Transverse colon (tissue), 4 donors: ENCODE measurements around the gene CBARP. TPM values are rescaled to one million over a fixed set of nuclear protein-coding genes. Genes with fewer than 3 reads are reported as not detected.
A peak's percentile ranks its signal among the peaks of the same experiment; 100 is the strongest.
"Not testable (repeated sequence)": the region's sequence is repeated elsewhere in the genome, so short reads cannot be mapped to it uniquely, and the experiment has no call there.

ENCODE experiments used
- DNase-seq: peaks from one replicate; pipeline ENCODE4 v3.0.0-alpha.2; 2019
- H3K27ac ChIP-seq, 4 donors: fragments of 200-600 bp; sonication (generic); 2 replicates each; pipeline ENCODE4 v1.5.1; 2016 to 2018; ENCODE audit warnings: inconsistent platforms in 4 of 4
- H3K27me3 ChIP-seq: fragments of 200-600 bp; sonication (generic); 2 replicates; pipeline ENCODE4 v1.5.1; 2017; ENCODE audit warnings: inconsistent platforms
- H3K36me3 ChIP-seq, 4 donors: fragments of 200-600 bp; sonication (generic); 2 replicates each; pipeline ENCODE4 v1.5.1; 2017 to 2019; ENCODE audit warnings: inconsistent platforms in 4 of 4
- H3K4me1 ChIP-seq, 4 donors: fragments of 200-600 bp; sonication (generic); 2 replicates each; pipeline ENCODE4 v1.5.1; 2017 to 2020; ENCODE audit warnings: inconsistent platforms in 4 of 4
- H3K4me3 ChIP-seq, 4 donors: fragments of 200-600 bp; sonication (generic); 1 replicate in 1 of 4; 2 replicates in 3 of 4; pipeline versions ENCODE4 v1.5.1 to v1.6.1; 2017 to 2019; ENCODE audit warnings: inconsistent platforms in 4 of 4
- H3K9me3 ChIP-seq, 2 donors: fragments of 200-600 bp; sonication (generic); 2 replicates each; pipeline ENCODE4 v1.5.1; 2017 to 2019; ENCODE audit warnings: inconsistent platforms in 2 of 2
- CTCF ChIP-seq, 5 experiments: fragments of 200-600 bp in 3 of 5; fragments of 450-650 bp in 2 of 5; sonication (generic) in 3 of 5; IDR thresholded peaks; 1 replicate in 2 of 5; 2 replicates in 3 of 5; pipeline ENCODE4 v1.5.1; 2016 to 2017; ENCODE audit warnings: antibody characterized with exemption in 5 of 5, inconsistent platforms in 3 of 5, mild to moderate bottlenecking in 2 of 5, moderate library complexity in 1 of 5
- EP300 ChIP-seq: sonication (generic); formaldehyde crosslinking; IDR thresholded peaks from one replicate; pipeline ENCODE4 v1.6.1; 2017; ENCODE audit warnings: antibody characterized with exemption, low read depth
- POLR2A ChIP-seq: fragments of 450-650 bp; IDR thresholded peaks from one replicate; pipeline ENCODE4 v1.6.1; 2016; ENCODE audit warnings: antibody characterized with exemption, mild to moderate bottlenecking, moderate library complexity
- POLR2AphosphoS5 ChIP-seq, 3 donors: sonication (generic); formaldehyde crosslinking; IDR thresholded peaks; one replicate each; pipeline ENCODE4 v1.6.1; 2016; ENCODE audit warnings: antibody characterized with exemption in 3 of 3
- WGBS, 2 donors: methylation state at CpG; one replicate each; pipeline ENCODE4 v1.1.5; 2018; ENCODE audit warnings: low coverage in 1 of 2; 5-methylcytosine and 5-hydroxymethylcytosine counted together
- in situ Hi-C, 4 donors: fragments of 200-750 bp; cut with MboI; loops; one replicate each; pipeline versions ENCODE4 v1.15.0 to v1.15.1; 2017; ENCODE audit warnings: low sequenced_read_pairs in 3 of 4, low pct_ligation_motif_present in 1 of 4, low pct_unique_long_range_greater_than_20kb in 1 of 4
- intact Hi-C: fragments of 100-400 bp; cut with DNase I; formaldehyde crosslinking; loops from one replicate; pipeline ENCODE4 v1.15.1; 2023; ENCODE audit warnings: low total_unique reads
- total RNA-seq, 4 donors: library from RNA; depleted of rRNA; stranded (reverse); fragments of >200 nt; gene quantifications; one replicate each; pipeline ENCODE4 v1.1.0, GENCODE V29; 2016

CBARP gene
- total RNA-seq, 4 donors from 2014 or later: 0.32 to 5.2 (median 0.68) TPM; not detected in 1

DNA sequence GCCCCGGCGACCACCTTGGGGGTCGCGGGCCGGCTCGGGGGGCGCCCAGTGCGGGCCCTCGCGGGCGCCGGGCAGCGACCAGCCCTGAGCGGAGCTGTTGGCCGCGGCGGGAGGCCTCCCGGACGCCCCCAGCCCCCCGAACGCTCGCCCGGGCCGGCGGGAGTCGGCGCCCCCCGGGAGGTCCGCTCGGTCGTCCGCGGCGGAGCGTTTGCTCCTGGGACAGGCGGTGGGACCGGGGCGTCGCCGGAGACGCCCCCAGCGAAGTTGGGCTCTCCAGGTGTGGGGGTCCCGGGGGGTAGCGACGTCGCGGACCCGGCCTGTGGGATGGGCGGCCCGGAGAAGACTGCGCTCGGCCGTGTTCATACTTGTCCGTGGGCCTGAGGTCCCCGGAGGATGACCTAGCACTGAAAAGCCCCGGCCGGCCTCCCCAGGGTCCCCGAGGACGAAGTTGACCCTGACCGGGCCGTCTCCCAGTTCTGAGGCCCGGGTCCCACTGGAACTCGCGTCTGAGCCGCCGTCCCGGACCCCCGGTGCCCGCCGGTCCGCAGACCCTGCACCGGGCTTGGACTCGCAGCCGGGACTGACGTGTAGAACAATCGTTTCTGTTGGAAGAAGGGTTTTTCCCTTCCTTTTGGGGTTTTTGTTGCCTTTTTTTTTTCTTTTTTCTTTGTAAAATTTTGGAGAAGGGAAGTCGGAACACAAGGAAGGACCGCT lies 31.5 kb downstream of the CBARP start:
- H3K9me3 ChIP-seq: no peaks in the 10 kb centered on the region
- peaks cover 32 to 76% (median 66%) of the 10 kb centered on the region in 4 donors for H3K4me1 ChIP-seq
- intact Hi-C loops (no loop called here), in situ Hi-C loops (no loop called here)
- H3K36me3 ChIP-seq: no peaks in the 10 kb centered on the region
- WGBS, 2 donors: 2 to 8% methylated on average over 4 to 26 of the region's 78 CpGs
- H3K27me3 ChIP-seq: no peaks in the 10 kb centered on the region
- H3K4me3 ChIP-seq: peak overlapping the region; percentile 34 to 93 (median 79)
- TF ChIP-seq POLR2A (no peak), CTCF (IDR thresholded peaks at IDR 0.05) (no peak), POLR2AphosphoS5 (IDR thresholded peaks at IDR 0.05) (no peak), EP300 (no peak)
- peak overlapping the region; percentile 87 to 91 (median 89) for H3K27ac ChIP-seq
- no peak for DNase-seq

GRCh38 chr19:1205114-1206099 lies 32.4 kb downstream of the CBARP start, which contains the start of gene STK11:
Gene STK11, plus strand, starts transcription at chr19:1205778. Its CDS starts 1,136 bp downstream, at chr19:1206914.
- Histone ChIP-seq H3K36me3 (no peaks in the 10 kb centered on the region), H3K27ac (peak within 1 kb of the TSS; percentile 87 to 91 (median 90)), H3K27me3 (no peaks in the 10 kb centered on the region), H3K4me1 (peaks cover 26 to 67% (median 61%) of the 10 kb centered on the region in 4 donors), H3K9me3 (no peaks in the 10 kb centered on the region), H3K4me3 (peak within 1 kb of the TSS; percentile 49 to 93 (median 79))
- peak; percentile 99 for DNase-seq
- in situ Hi-C loops (no loop called here), intact Hi-C loops (no loop called here)
- peak; percentile 66 for TF ChIP-seq POLR2A
- no peak for TF ChIP-seq EP300
- TF ChIP-seq POLR2AphosphoS5 (IDR thresholded peaks at IDR 0.05): peak; percentile 91
- WGBS, 2 donors: 6% methylated on average over 71 of the region's 114 CpGs; no CpG with 5 or more reads in 1 of the 2 donors

- H3K9me3 ChIP-seq, intact Hi-C loops, H3K4me3 ChIP-seq, H3K27me3 ChIP-seq, in situ Hi-C loops, H3K36me3 ChIP-seq, H3K27ac ChIP-seq, DNase-seq: not testable (repeated sequence)
- H3K4me1 ChIP-seq: peaks cover 9 to 27% (median 26%) of the 10 kb centered on the region in 4 donors
- 79 to 86% methylated on average over 4 of the region's 4 CpGs for WGBS, 2 donors
Measured at GRCh38 chr19:1200614-1201013, 37.2 kb downstream of the CBARP start.

DNA sequence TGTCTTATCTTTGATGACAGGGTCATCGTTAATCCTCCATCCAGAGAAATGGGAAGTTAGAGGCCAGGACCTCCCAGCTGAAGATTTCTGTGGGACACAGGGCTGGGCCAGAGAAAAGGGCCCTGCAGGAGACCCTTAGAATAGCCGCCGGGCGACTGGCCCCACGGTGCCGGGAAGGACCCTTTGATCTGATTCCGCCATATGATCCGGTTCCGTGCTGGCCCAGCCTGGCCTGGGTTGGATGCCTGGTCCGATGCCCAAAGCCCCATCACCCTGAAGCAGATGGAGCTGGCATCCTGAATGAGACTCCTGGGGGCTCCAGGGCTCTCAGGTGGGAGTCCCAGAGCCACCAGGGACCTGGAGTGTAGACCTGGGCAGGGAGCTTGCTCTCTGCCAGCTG lies 38.3 kb downstream of the CBARP start:
- Histone ChIP-seq H3K27me3 (no peaks in the 10 kb centered on the region), H3K4me1 (peaks cover 4 to 20% (median 19%) of the 10 kb centered on the region in 4 donors), H3K4me3 (no peak overlapping the region), H3K36me3 (no peaks in the 10 kb centered on the region), H3K27ac (no peak overlapping the region), H3K9me3 (no peaks in the 10 kb centered on the region)
- in situ Hi-C loops (no loop called here), intact Hi-C loops (loop anchor here (10.0 kb wide), 1 partner anchor 285 kb away; the partner anchor contains the start of genes KISS1R and R3HDM4)
- 89% methylated on average over 10 of the region's 10 CpGs; no CpG with 5 or more reads in 1 of the 2 donors for WGBS, 2 donors
- TF ChIP-seq POLR2AphosphoS5 (IDR thresholded peaks at IDR 0.05) (no peak), EP300 (no peak), POLR2A (no peak), CTCF (IDR thresholded peaks at IDR 0.05) (no peak)
- DNase-seq: no peak

DNA sequence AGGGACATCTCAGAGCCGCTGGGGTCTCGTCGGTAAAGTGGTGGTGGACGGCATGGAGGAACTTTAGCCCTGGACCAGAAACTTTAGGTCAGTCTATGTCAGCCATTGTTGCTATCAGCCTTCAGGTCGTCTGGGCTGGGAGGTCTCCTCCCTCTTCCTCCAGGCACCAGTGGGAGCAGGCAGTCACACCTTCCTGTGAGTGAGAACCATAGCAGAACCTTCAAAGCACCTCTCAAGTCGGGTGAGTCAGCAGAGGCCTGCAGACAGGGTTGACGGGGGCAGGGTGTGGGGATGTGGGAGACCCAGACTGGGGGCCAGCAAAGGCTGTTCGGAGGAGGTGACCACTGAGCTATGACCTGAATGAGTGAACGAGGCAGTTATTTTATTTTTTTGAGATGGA lies 48.4 kb downstream of the CBARP start:
- no peak for TF ChIP-seq POLR2A
- TF ChIP-seq POLR2AphosphoS5 (IDR thresholded peaks at IDR 0.05): no peak
- TF ChIP-seq CTCF (IDR thresholded peaks at IDR 0.05): no peak
- no peak for TF ChIP-seq EP300
- H3K4me3 ChIP-seq: no peak overlapping the region
- DNase-seq: no peak
- H3K27ac ChIP-seq: no peak overlapping the region
- intact Hi-C loops (no loop called here), in situ Hi-C loops (no loop called here)
- no peaks in the 10 kb centered on the region for H3K9me3 ChIP-seq
- no peaks in the 10 kb centered on the region for H3K27me3 ChIP-seq
- no peaks in the 10 kb centered on the region for H3K4me1 ChIP-seq
- 82% methylated on average over 9 of the region's 9 CpGs; no CpG with 5 or more reads in 1 of the 2 donors for WGBS, 2 donors
- H3K36me3 ChIP-seq: no peaks in the 10 kb centered on the region
